IPS-18a (cell line): ENCODE data around the gene TMTC2.
"Not testable (repeated sequence)": the region's sequence is repeated elsewhere in the genome, so short reads cannot be mapped to it uniquely, and the experiment has no call there.

Experiments
- H3K27ac ChIP-seq: one replicate; pipeline ENCODE4 v1.5.1; 2013; ENCODE audit warnings: low read length
- H3K27me3 ChIP-seq: one replicate; pipeline ENCODE4 v1.6.1; 2013; ENCODE audit warnings: mild to moderate bottlenecking, low read length; ENCODE audit not compliant: control insufficient read depth, insufficient read depth
- H3K36me3 ChIP-seq: one replicate; pipeline ENCODE4 v1.6.1; 2013; ENCODE audit warnings: low read depth, low read length; ENCODE audit not compliant: control insufficient read depth
- H3K4me1 ChIP-seq: one replicate; pipeline ENCODE4 v1.6.1; 2013; ENCODE audit warnings: low read depth, low read length; ENCODE audit not compliant: control insufficient read depth
- H3K4me3 ChIP-seq: one replicate; pipeline ENCODE4 v1.5.1; 2013; ENCODE audit warnings: low read length
- H3K9ac ChIP-seq: one replicate; pipeline ENCODE4 v1.6.1; 2013; ENCODE audit warnings: mild to moderate bottlenecking, low read length, moderate library complexity
- H3K9me3 ChIP-seq: one replicate; pipeline ENCODE4 v1.6.1; 2013; ENCODE audit warnings: low read depth, low read length; ENCODE audit not compliant: control insufficient read depth

The TMTC2 gene

GRCh38 chr12:82765206-82765605 lies 78.5 kb downstream of the TMTC2 start:
- not testable (repeated sequence) for H3K4me3 ChIP-seq, H3K36me3 ChIP-seq, H3K9me3 ChIP-seq, H3K27ac ChIP-seq, H3K27me3 ChIP-seq, H3K4me1 ChIP-seq, H3K9ac ChIP-seq

GRCh38 chr12:82765971-82766705 lies 79.4 kb downstream of the TMTC2 start:
- no peak overlapping the region for H3K9ac ChIP-seq
- no peaks in the 10 kb centered on the region for H3K36me3 ChIP-seq
- H3K27ac ChIP-seq, result no peak overlapping the region
- no peaks in the 10 kb centered on the region for H3K27me3 ChIP-seq
- H3K4me3 ChIP-seq, result no peak overlapping the region
- no peaks in the 10 kb centered on the region for H3K9me3 ChIP-seq
- no peaks in the 10 kb centered on the region for H3K4me1 ChIP-seq

GRCh38 chr12:82774666-82775065 lies 88.0 kb downstream of the TMTC2 start:
- Histone ChIP-seq H3K36me3 (no peaks in the 10 kb centered on the region), H3K27ac (no peak overlapping the region), H3K27me3 (no peaks in the 10 kb centered on the region), H3K9ac (no peak overlapping the region), H3K4me1 (no peaks in the 10 kb centered on the region), H3K9me3 (no peaks in the 10 kb centered on the region), H3K4me3 (no peak overlapping the region)

GRCh38 chr12:82780517-82780916 lies 93.8 kb downstream of the TMTC2 start:
- no peaks in the 10 kb centered on the region for H3K9me3 ChIP-seq
- H3K36me3 ChIP-seq, result no peaks in the 10 kb centered on the region
- H3K27me3 ChIP-seq, result no peaks in the 10 kb centered on the region
- H3K4me1 ChIP-seq, result peaks cover 42% of the 10 kb centered on the region
- no peak overlapping the region for H3K27ac ChIP-seq
- no peak overlapping the region for H3K9ac ChIP-seq
- H3K4me3 ChIP-seq, result no peak overlapping the region

GRCh38 chr12:82781309-82781997 lies 94.7 kb downstream of the TMTC2 start:
- H3K27me3 ChIP-seq, result no peaks in the 10 kb centered on the region
- no peak overlapping the region for H3K9ac ChIP-seq
- no peak overlapping the region for H3K4me3 ChIP-seq
- no peaks in the 10 kb centered on the region for H3K9me3 ChIP-seq
- no peak overlapping the region for H3K27ac ChIP-seq
- H3K4me1 ChIP-seq, result peaks cover 42% of the 10 kb centered on the region
- H3K36me3 ChIP-seq, result no peaks in the 10 kb centered on the region

- Histone ChIP-seq H3K4me3 (no peak overlapping the region), H3K36me3 (no peaks in the 10 kb centered on the region), H3K27me3 (no peaks in the 10 kb centered on the region), H3K4me1 (peaks cover 42% of the 10 kb centered on the region), H3K27ac (no peak overlapping the region), H3K9ac (no peak overlapping the region), H3K9me3 (no peaks in the 10 kb centered on the region)
These were observed 96.7 kb downstream of the TMTC2 start for GRCh38 chr12:82783435-82783834.

GRCh38 chr12:82787016-82787415 lies 100.3 kb downstream of the TMTC2 start:
- Histone ChIP-seq H3K4me1 (peaks cover 23% of the 10 kb centered on the region), H3K4me3 (no peak overlapping the region), H3K9ac (no peak overlapping the region), H3K36me3 (no peaks in the 10 kb centered on the region), H3K27me3 (no peaks in the 10 kb centered on the region), H3K27ac (no peak overlapping the region), H3K9me3 (no peaks in the 10 kb centered on the region)

- H3K9me3 ChIP-seq, result no peaks in the 10 kb centered on the region
- H3K36me3 ChIP-seq, result no peaks in the 10 kb centered on the region
- H3K4me3 ChIP-seq, result no peak overlapping the region
- no peak overlapping the region for H3K27ac ChIP-seq
- peaks cover 11% of the 10 kb centered on the region for H3K4me1 ChIP-seq
- H3K9ac ChIP-seq, result no peak overlapping the region
- no peaks in the 10 kb centered on the region for H3K27me3 ChIP-seq
These were observed 101.9 kb downstream of the TMTC2 start for GRCh38 chr12:82788594-82788993.

- H3K9ac ChIP-seq, result no peak overlapping the region
- H3K9me3 ChIP-seq, result no peaks in the 10 kb centered on the region
- H3K36me3 ChIP-seq, result no peaks in the 10 kb centered on the region
- no peaks in the 10 kb centered on the region for H3K27me3 ChIP-seq
- H3K4me3 ChIP-seq, result no peak overlapping the region
- H3K4me1 ChIP-seq, result peaks cover 14% of the 10 kb centered on the region
- H3K27ac ChIP-seq, result no peak overlapping the region
These were observed 103.0 kb downstream of the TMTC2 start for GRCh38 chr12:82789674-82790073.

- Histone ChIP-seq H3K9ac (no peak overlapping the region), H3K27me3 (no peaks in the 10 kb centered on the region), H3K4me3 (no peak overlapping the region), H3K27ac (no peak overlapping the region), H3K36me3 (no peaks in the 10 kb centered on the region), H3K9me3 (no peaks in the 10 kb centered on the region), H3K4me1 (peaks cover 11% of the 10 kb centered on the region)
These were observed 107.1 kb downstream of the TMTC2 start for GRCh38 chr12:82793751-82794281.

GRCh38 chr12:82797480-82797879 lies 110.8 kb downstream of the TMTC2 start:
- Histone ChIP-seq H3K4me3 (no peak overlapping the region), H3K27ac (no peak overlapping the region), H3K36me3 (no peaks in the 10 kb centered on the region), H3K9me3 (no peaks in the 10 kb centered on the region), H3K9ac (no peak overlapping the region), H3K27me3 (no peaks in the 10 kb centered on the region), H3K4me1 (peaks cover 11% of the 10 kb centered on the region)

GRCh38 chr12:82800185-82800584 lies 113.5 kb downstream of the TMTC2 start:
- H3K27me3 ChIP-seq, result no peaks in the 10 kb centered on the region
- H3K27ac ChIP-seq, result no peak overlapping the region
- no peak overlapping the region for H3K4me3 ChIP-seq
- no peaks in the 10 kb centered on the region for H3K36me3 ChIP-seq
- H3K4me1 ChIP-seq, result no peaks in the 10 kb centered on the region
- H3K9me3 ChIP-seq, result no peaks in the 10 kb centered on the region
- H3K9ac ChIP-seq, result no peak overlapping the region
